AG09319 (cell line): ENCODE results near the gene KRTDAP.

Experiments used
- DNase-seq: peaks from one replicate; pipeline ENCODE4 v3.0.0-alpha.2; 2010; ENCODE audit warnings: low read depth; ENCODE audit errors: extremely low read depth
- TF ChIP-seq, protein P1 (sequence below): IDR thresholded peaks from 2 replicates; pipeline ENCODE4 v1.5.1; 2011; ENCODE audit warnings: low read depth, mild to moderate bottlenecking, inconsistent platforms, low read length, moderate library complexity

KRTDAP gene

DNA sequence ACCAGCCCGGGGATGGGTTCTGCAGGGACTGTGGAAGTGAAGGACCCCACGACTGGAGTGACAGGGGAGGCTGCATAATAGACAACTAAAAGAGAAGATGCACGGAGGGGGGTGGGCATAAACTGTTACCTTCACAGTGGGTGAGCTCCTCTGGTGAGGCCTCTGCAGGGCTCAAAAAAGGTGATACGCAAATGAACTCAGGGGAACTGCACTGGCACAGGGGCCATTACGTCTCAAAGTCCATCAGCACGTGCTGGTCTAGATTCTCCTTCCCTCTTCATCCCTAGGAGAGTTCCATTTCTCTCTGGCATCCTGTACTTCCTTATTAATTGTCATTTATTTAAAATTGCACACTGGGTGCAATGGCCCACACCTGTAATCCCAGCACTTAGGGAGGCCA lies 50.3 kb downstream of the KRTDAP start:
- DNase-seq: no peak
- TF ChIP-seq, protein P1, sequence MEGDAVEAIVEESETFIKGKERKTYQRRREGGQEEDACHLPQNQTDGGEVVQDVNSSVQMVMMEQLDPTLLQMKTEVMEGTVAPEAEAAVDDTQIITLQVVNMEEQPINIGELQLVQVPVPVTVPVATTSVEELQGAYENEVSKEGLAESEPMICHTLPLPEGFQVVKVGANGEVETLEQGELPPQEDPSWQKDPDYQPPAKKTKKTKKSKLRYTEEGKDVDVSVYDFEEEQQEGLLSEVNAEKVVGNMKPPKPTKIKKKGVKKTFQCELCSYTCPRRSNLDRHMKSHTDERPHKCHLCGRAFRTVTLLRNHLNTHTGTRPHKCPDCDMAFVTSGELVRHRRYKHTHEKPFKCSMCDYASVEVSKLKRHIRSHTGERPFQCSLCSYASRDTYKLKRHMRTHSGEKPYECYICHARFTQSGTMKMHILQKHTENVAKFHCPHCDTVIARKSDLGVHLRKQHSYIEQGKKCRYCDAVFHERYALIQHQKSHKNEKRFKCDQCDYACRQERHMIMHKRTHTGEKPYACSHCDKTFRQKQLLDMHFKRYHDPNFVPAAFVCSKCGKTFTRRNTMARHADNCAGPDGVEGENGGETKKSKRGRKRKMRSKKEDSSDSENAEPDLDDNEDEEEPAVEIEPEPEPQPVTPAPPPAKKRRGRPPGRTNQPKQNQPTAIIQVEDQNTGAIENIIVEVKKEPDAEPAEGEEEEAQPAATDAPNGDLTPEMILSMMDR: no peak

DNA sequence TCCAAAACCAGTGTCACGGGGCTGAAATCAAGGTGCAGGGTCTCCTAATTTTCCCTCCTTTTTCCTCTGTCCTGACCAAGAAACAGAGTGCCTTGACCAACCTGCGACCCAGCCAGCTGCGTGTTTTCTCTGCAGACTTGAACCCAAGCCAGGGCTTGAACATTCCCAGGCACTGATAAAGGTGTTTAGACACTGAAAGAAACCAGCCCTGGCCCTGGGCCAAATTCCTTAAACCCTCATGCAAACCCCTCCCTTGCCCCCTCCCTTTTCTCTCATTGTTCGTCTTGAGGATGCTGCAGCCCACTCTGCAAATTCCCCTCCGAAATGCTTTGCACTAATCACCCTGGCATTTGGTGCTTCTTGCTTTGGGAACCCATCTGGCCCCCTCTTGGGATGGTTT lies 51.7 kb downstream of the KRTDAP start:
- DNase-seq: no peak
- TF ChIP-seq, protein P1: no peak

DNA sequence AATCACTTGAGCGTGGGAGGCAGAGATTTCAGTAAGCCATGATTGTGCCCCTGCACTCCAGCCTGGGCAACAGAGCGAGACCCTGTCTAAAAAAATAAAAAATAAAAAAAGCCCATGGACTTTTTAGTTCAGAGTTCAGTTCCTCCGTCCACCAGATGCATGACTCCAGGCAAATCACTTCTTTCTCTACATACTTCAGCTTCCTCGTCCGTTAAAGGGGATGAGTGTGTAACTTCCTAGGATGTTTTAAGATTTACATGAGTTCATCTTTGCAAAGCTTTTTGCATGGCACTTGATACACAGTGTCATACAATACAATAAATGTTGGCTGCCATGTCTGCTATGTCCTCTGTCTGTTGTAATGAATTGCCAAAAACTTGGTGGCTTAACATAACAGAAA lies 52.2 kb downstream of the KRTDAP start:
- TF ChIP-seq, protein P1: no peak

DNA sequence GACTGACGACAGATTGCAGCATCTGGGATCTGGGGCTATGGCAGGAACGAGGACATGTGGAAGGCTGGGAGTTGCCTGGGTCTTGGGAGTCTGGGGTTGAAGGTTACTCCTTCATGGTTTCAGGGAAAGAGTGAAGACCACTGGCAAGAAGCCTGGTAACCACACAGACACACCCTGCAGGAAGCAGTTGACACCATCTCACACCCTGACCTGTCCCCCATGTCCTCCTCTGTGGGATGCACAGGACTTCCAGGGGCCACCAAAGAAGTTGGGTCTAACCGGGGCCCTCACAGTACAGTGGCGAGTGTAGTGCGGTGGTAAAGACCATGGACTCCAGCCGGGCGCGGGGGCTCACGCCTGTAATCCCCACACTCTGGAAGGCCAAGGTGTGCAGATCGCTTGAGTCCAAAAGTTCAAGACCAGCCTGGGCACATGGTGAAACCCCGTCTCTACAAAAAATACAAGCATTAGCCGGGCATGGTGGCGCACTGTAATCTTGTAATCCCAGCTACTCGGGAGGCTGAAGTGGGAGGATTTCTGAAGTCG lies 52.8 kb downstream of the KRTDAP start:
- TF ChIP-seq, protein P1: no peak
- no peak for DNase-seq

More for the DNA sequence above, 52.2 kb downstream of the KRTDAP start:
- no peak for DNase-seq
